Measurements from ENCODE around the gene TPI1. TPM values are rescaled to one million over a fixed set of nuclear protein-coding genes. Genes with fewer than 3 reads are reported as not detected.

TPI1 gene
- polyA plus RNA-seq, 3 donors: 446 to 839 (median 764) TPM

- Histone ChIP-seq H3K79me2 (ENCODE audit: insufficient read depth, low read length) (no peaks in the 10 kb centered on the region), H3K4me3 (replicated peaks in 1 of 3; ENCODE audit: low read depth in 2 of 3, low read length in 3 of 3) (no peak overlapping the region), H2AFZ (ENCODE audit: insufficient read depth, low read depth, low read length, poor library complexity, severe bottlenecking) (peak overlapping the region; percentile 41), H3K9ac (ENCODE audit: insufficient read depth, low read length, poor library complexity, severe bottlenecking) (no peak overlapping the region), H3K4me1 (ENCODE audit: control insufficient read depth in 1 of 2, insufficient read depth in 2 of 2, low read length in 2 of 2) (peaks cover 37 to 42% of the 10 kb centered on the region in 2 donors), H4K20me1 (ENCODE audit: insufficient read depth, low read length) (no peaks in the 10 kb centered on the region), H3K27me3 (ENCODE audit: control insufficient read depth in 2 of 2, insufficient read depth in 2 of 2, low read length in 2 of 2) (no peaks in the 10 kb centered on the region), H3K4me2 (replicated peaks; ENCODE audit: extremely low read depth, low read length, poor library complexity, severe bottlenecking) (no peak overlapping the region), H3K36me3 (replicated peaks in 1 of 2; ENCODE audit: control insufficient read depth in 1 of 2, insufficient read depth in 2 of 2, low read length in 2 of 2) (no peaks in the 10 kb centered on the region), H3K27ac (ENCODE audit: low read depth in 1 of 2, low read length in 2 of 2) (peak overlapping the region in 1 of 2 donors; percentile 61), H3K9me3 (replicated peaks in 1 of 2; ENCODE audit: control insufficient read depth in 1 of 2, insufficient read depth in 1 of 2, low read length in 2 of 2) (no peaks in the 10 kb centered on the region)
- no peak for TF ChIP-seq CTCF (IDR thresholded peaks at IDR 0.05)
- Mint-ChIP-seq H3K27ac (peak overlapping the region; percentile 41 to 84 (median 72)), H3K4me1 (peaks cover 32% of the 10 kb centered on the region), H3K4me3 (no peak overlapping the region), H3K36me3 (peaks cover 1 to 3% of the 10 kb centered on the region in 2 donors), H3K27me3 (ENCODE audit: low read depth in 3 of 3) (peaks cover 2 to 3% (median 2%) of the 10 kb centered on the region in 3 donors), H3K9me3 (peaks cover 0 to 2% (median 0%) of the 10 kb centered on the region in 7 donors)
- peak in 2 of 3 donors; percentile 44 to 47 for DNase-seq
- WGBS (ENCODE audit: insufficient coverage): no CpG with 5 or more reads among the region's 3 CpGs
- intact Hi-C loops (cut with micrococcal nuclease): no loop called here
Observed at GRCh38 chr12:6894321-6894720, 27.0 kb downstream of the TPI1 start.

DNA sequence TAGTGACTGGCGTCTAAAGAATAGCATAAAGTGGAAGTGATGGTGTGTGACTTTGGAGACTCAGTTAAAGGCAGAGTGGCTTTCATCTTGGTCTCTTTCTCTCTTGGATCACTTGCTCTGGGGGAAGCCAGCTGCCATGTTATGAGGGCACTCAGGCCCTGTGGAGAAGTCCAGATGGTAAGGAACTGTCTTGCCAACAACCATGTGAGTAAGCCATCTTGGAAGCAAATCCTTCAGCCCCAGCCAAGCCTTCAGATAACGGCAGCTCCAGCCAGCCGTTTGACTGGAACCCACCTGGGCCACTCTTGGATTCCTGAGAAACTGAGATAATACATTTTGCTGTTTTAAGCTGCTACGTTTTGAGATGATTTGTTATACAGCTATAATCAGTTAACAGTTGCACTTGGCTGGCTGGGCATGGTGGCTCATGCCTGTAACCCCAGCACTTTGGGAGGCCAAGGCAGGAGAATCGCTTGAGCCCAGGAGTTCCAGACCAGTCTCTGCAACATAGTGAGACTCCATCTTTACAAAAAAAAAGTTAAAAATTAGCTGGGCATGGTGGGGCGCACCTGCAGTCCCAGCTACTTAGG, 29.6 kb downstream of the TPI1 start:
- Mint-ChIP-seq H3K36me3 (peaks cover 1 to 3% of the 10 kb centered on the region in 2 donors), H3K27ac (no peak overlapping the region), H3K4me3 (no peak overlapping the region), H3K27me3 (ENCODE audit: low read depth in 3 of 3) (peaks cover 2 to 3% (median 2%) of the 10 kb centered on the region in 3 donors), H3K4me1 (peaks cover 23% of the 10 kb centered on the region), H3K9me3 (peaks cover 0 to 2% (median 0%) of the 10 kb centered on the region in 7 donors)
- Histone ChIP-seq H3K79me2 (ENCODE audit: insufficient read depth, low read length) (no peaks in the 10 kb centered on the region), H3K27me3 (ENCODE audit: control insufficient read depth in 2 of 2, insufficient read depth in 2 of 2, low read length in 2 of 2) (no peaks in the 10 kb centered on the region), H4K20me1 (ENCODE audit: insufficient read depth, low read length) (no peaks in the 10 kb centered on the region), H3K27ac (ENCODE audit: low read depth in 1 of 2, low read length in 2 of 2) (no peak overlapping the region), H3K9ac (ENCODE audit: insufficient read depth, low read length, poor library complexity, severe bottlenecking) (no peak overlapping the region), H3K9me3 (replicated peaks in 1 of 2; ENCODE audit: control insufficient read depth in 1 of 2, insufficient read depth in 1 of 2, low read length in 2 of 2) (no peaks in the 10 kb centered on the region), H3K4me1 (ENCODE audit: control insufficient read depth in 1 of 2, insufficient read depth in 2 of 2, low read length in 2 of 2) (peaks cover 26 to 33% of the 10 kb centered on the region in 2 donors), H3K36me3 (replicated peaks in 1 of 2; ENCODE audit: control insufficient read depth in 1 of 2, insufficient read depth in 2 of 2, low read length in 2 of 2) (no peaks in the 10 kb centered on the region), H2AFZ (ENCODE audit: insufficient read depth, low read depth, low read length, poor library complexity, severe bottlenecking) (no peak overlapping the region), H3K4me3 (replicated peaks in 1 of 3; ENCODE audit: low read depth in 2 of 3, low read length in 3 of 3) (no peak overlapping the region), H3K4me2 (replicated peaks; ENCODE audit: extremely low read depth, low read length, poor library complexity, severe bottlenecking) (no peak overlapping the region)
- DNase-seq: no peak
- no peak for TF ChIP-seq CTCF (IDR thresholded peaks at IDR 0.05)
- intact Hi-C loops (cut with micrococcal nuclease): no loop called here
- WGBS (ENCODE audit: insufficient coverage): 86% methylated on average over 4 of the region's 6 CpGs

Measured in CD14-positive monocyte (primary cell).